Measurements from ENCODE around the gene TSPAN31.
A peak's percentile ranks its signal among the peaks of the same experiment; 100 is the strongest.

Gene TSPAN31

GRCh38 chr12:57775044-57775443 lies 30.2 kb downstream of the TSPAN31 start:
- no peak for DNase-seq
- in situ Hi-C loops (cut with HindIII; ENCODE audit: low pct_ligation_motif_present, low pct_unique_long_range_greater_than_20kb, low sequenced_read_pairs) = no loop called here

- in situ Hi-C loops (cut with HindIII; ENCODE audit: low pct_ligation_motif_present, low pct_unique_long_range_greater_than_20kb, low sequenced_read_pairs) = no loop called here
- no peak for DNase-seq
These were observed 30.9 kb downstream of the TSPAN31 start for GRCh38 chr12:57775563-57776246.

- in situ Hi-C loops (cut with HindIII; ENCODE audit: low pct_ligation_motif_present, low pct_unique_long_range_greater_than_20kb, low sequenced_read_pairs) = no loop called here
These were observed 31.4 kb downstream of the TSPAN31 start for GRCh38 chr12:57776247-57776587.

GRCh38 chr12:57777367-57777766 lies 32.5 kb downstream of the TSPAN31 start:
- in situ Hi-C loops (cut with HindIII; ENCODE audit: low pct_ligation_motif_present, low pct_unique_long_range_greater_than_20kb, low sequenced_read_pairs) = no loop called here

More at GRCh38 chr12:57776247-57776587, 31.4 kb downstream of the TSPAN31 start:
- no peak for DNase-seq

GRCh38 chr12:57777911-57778310 lies 33.1 kb downstream of the TSPAN31 start:
- DNase-seq = no peak
- in situ Hi-C loops (cut with HindIII; ENCODE audit: low pct_ligation_motif_present, low pct_unique_long_range_greater_than_20kb, low sequenced_read_pairs) = no loop called here

More at GRCh38 chr12:57777367-57777766, 32.5 kb downstream of the TSPAN31 start:
- no peak for DNase-seq

- DNase-seq = no peak
- in situ Hi-C loops (cut with HindIII; ENCODE audit: low pct_ligation_motif_present, low pct_unique_long_range_greater_than_20kb, low sequenced_read_pairs) = no loop called here
These were observed 34.9 kb downstream of the TSPAN31 start for GRCh38 chr12:57779736-57780135.

- DNase-seq = no peak
- in situ Hi-C loops (cut with HindIII; ENCODE audit: low pct_ligation_motif_present, low pct_unique_long_range_greater_than_20kb, low sequenced_read_pairs) = no loop called here
These were observed 35.6 kb downstream of the TSPAN31 start for GRCh38 chr12:57780284-57780897.

- DNase-seq = no peak
These were observed 36.4 kb downstream of the TSPAN31 start for GRCh38 chr12:57781244-57781643.

GRCh38 chr12:57781801-57782200 lies 37.0 kb downstream of the TSPAN31 start:
- in situ Hi-C loops (cut with HindIII; ENCODE audit: low pct_ligation_motif_present, low pct_unique_long_range_greater_than_20kb, low sequenced_read_pairs) = no loop called here
- DNase-seq = no peak

More at GRCh38 chr12:57781244-57781643, 36.4 kb downstream of the TSPAN31 start:
- in situ Hi-C loops (cut with HindIII; ENCODE audit: low pct_ligation_motif_present, low pct_unique_long_range_greater_than_20kb, low sequenced_read_pairs) = no loop called here

- in situ Hi-C loops (cut with HindIII; ENCODE audit: low pct_ligation_motif_present, low pct_unique_long_range_greater_than_20kb, low sequenced_read_pairs) = no loop called here
- DNase-seq = no peak
These were observed 37.4 kb downstream of the TSPAN31 start for GRCh38 chr12:57782243-57782607.

- peak; percentile 98 for DNase-seq
- in situ Hi-C loops (cut with HindIII; ENCODE audit: low pct_ligation_motif_present, low pct_unique_long_range_greater_than_20kb, low sequenced_read_pairs) = no loop called here
These were observed 38.0 kb downstream of the TSPAN31 start, which contains the start of gene TSFM for GRCh38 chr12:57782608-57783465. TSS of gene TSFM (plus strand) at chr12:57782787. CDS start at chr12:57782802, 15 bp downstream.

GRCh38 chr12:57783466-57783801 lies 38.6 kb downstream of the TSPAN31 start:
- in situ Hi-C loops (cut with HindIII; ENCODE audit: low pct_ligation_motif_present, low pct_unique_long_range_greater_than_20kb, low sequenced_read_pairs) = no loop called here
- no peak for DNase-seq

GRCh38 chr12:57783861-57784260 lies 39.0 kb downstream of the TSPAN31 start:
- DNase-seq = no peak
- in situ Hi-C loops (cut with HindIII; ENCODE audit: low pct_ligation_motif_present, low pct_unique_long_range_greater_than_20kb, low sequenced_read_pairs) = no loop called here

GRCh38 chr12:57793920-57794319 lies 49.1 kb downstream of the TSPAN31 start:
- in situ Hi-C loops (cut with HindIII; ENCODE audit: low pct_ligation_motif_present, low pct_unique_long_range_greater_than_20kb, low sequenced_read_pairs) = no loop called here

GRCh38 chr12:57795354-57795753 lies 50.5 kb downstream of the TSPAN31 start:
- DNase-seq = no peak
- in situ Hi-C loops (cut with HindIII; ENCODE audit: low pct_ligation_motif_present, low pct_unique_long_range_greater_than_20kb, low sequenced_read_pairs) = no loop called here

More at GRCh38 chr12:57793920-57794319, 49.1 kb downstream of the TSPAN31 start:
- DNase-seq = no peak

- in situ Hi-C loops (cut with HindIII; ENCODE audit: low pct_ligation_motif_present, low pct_unique_long_range_greater_than_20kb, low sequenced_read_pairs) = no loop called here
- DNase-seq = no peak
These were observed 52.2 kb downstream of the TSPAN31 start for GRCh38 chr12:57796996-57797395.

GRCh38 chr12:57797933-57798332 lies 53.1 kb downstream of the TSPAN31 start:
- in situ Hi-C loops (cut with HindIII; ENCODE audit: low pct_ligation_motif_present, low pct_unique_long_range_greater_than_20kb, low sequenced_read_pairs) = no loop called here
- DNase-seq = no peak

Measured in ACHN (cell line).